K562 (cell line): ENCODE data around the gene LRRK1. TPM values are rescaled to one million over a fixed set of nuclear protein-coding genes. Genes with fewer than 3 reads are reported as not detected.

Experiments used
- ESRRA ChIP-seq: fragments of 450-650 bp; IDR thresholded peaks from 2 replicates; pipeline ENCODE4 v1.6.1; 2014; ENCODE audit warnings: low read depth, mild to moderate bottlenecking, moderate library complexity, borderline replicate concordance
- POLR3A ChIP-seq: IDR thresholded peaks from 2 replicates; pipeline ENCODE4 v1.6.1; 2011; ENCODE audit warnings: borderline replicate concordance, mild to moderate bottlenecking, moderate library complexity; ENCODE audit not compliant: insufficient read length, insufficient read depth; ENCODE audit errors: extremely low read depth
- RBBP5 ChIP-seq: fragments of 200-600 bp; sonication (generic); IDR thresholded peaks from 2 replicates; pipeline ENCODE4 v1.6.1; 2012; ENCODE audit warnings: borderline replicate concordance, mild to moderate bottlenecking, low read length, control low read depth, inconsistent platforms; ENCODE audit not compliant: insufficient read depth, poor library complexity, severe bottlenecking
- SMARCA5 ChIP-seq: fragments of 450-650 bp; IDR thresholded peaks from 2 replicates; pipeline ENCODE4 v1.6.1; 2016
- ZNF668 ChIP-seq: fragments of 250-450 bp; sonication (Bioruptor Pico); IDR thresholded peaks from 2 replicates; pipeline ENCODE4 v1.8.0; 2022; ENCODE audit warnings: mild to moderate bottlenecking, inconsistent platforms
- polyA plus RNA-seq, 8 experiments: library from polyadenylated mRNA; depleted of rRNA in 4 of 8; stranded (reverse) in 5 of 8; unstranded in 3 of 8; fragments of >200 nt; fragmentation: Nextera tagmentation in 2 of 8; fragmentation: Illumina TruSeq in 1 of 8; extraction: Ambion mirVana in 2 of 8; extraction: Trizol in 1 of 8; gene quantifications; 2 replicates each; pipeline versions ENCODE4 v1.2.1 to v1.2.3, GENCODE V29; 2011 to 2014; ENCODE audit warnings: inconsistent platforms in 1 of 8, missing spikeins in 1 of 8
- total RNA-seq, 7 experiments: library from RNA; depleted of rRNA in 6 of 7; stranded (reverse); fragments of >200 nt in 6 of 7; fragmentation: Illumina TruSeq in 2 of 7; extraction: Trizol in 2 of 7; gene quantifications; 2 replicates each; pipeline versions ENCODE4 v1.2.1 to v1.2.3, GENCODE V29; 2011 to 2021; ENCODE audit warnings: low replicate concordance in 1 of 7
- TF ChIP-seq, protein P1 (sequence below), 2 experiments: fragments of 450-650 bp; IDR thresholded peaks; 2 replicates each; pipeline ENCODE4 v1.6.1; 2016; ENCODE audit warnings: mild to moderate bottlenecking in 2 of 2, borderline replicate concordance in 1 of 2, low read depth in 1 of 2, moderate library complexity in 1 of 2

Gene LRRK1
- total and polyA plus RNA-seq, 9 of the 15 experiments (the other 6 are each of a cell fraction or from before 2014, with no cell fraction given), result 0.01 to 1.5 (median 0.11) TPM

DNA sequence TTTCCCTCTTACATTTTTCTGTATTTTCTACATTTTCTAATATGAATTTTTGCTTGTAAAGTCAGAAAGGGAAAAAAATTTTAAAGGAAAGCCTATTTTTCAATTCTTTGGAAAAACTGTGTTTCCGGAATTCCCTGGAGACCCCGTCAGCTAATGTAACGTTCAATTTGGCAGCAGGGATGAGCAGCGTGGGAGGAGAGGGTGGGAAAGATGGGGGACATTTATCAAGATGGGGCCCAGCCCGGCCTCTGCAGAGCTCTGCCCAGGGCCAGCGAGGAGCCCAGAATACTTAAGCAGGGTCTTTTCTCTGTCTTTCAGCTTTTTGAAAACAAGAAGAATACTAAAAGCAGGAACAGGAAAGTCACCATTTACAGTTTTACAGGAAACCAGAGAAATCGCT lies 129.0 kb downstream of the LRRK1 start (continued):
- TF ChIP-seq, protein P1, sequence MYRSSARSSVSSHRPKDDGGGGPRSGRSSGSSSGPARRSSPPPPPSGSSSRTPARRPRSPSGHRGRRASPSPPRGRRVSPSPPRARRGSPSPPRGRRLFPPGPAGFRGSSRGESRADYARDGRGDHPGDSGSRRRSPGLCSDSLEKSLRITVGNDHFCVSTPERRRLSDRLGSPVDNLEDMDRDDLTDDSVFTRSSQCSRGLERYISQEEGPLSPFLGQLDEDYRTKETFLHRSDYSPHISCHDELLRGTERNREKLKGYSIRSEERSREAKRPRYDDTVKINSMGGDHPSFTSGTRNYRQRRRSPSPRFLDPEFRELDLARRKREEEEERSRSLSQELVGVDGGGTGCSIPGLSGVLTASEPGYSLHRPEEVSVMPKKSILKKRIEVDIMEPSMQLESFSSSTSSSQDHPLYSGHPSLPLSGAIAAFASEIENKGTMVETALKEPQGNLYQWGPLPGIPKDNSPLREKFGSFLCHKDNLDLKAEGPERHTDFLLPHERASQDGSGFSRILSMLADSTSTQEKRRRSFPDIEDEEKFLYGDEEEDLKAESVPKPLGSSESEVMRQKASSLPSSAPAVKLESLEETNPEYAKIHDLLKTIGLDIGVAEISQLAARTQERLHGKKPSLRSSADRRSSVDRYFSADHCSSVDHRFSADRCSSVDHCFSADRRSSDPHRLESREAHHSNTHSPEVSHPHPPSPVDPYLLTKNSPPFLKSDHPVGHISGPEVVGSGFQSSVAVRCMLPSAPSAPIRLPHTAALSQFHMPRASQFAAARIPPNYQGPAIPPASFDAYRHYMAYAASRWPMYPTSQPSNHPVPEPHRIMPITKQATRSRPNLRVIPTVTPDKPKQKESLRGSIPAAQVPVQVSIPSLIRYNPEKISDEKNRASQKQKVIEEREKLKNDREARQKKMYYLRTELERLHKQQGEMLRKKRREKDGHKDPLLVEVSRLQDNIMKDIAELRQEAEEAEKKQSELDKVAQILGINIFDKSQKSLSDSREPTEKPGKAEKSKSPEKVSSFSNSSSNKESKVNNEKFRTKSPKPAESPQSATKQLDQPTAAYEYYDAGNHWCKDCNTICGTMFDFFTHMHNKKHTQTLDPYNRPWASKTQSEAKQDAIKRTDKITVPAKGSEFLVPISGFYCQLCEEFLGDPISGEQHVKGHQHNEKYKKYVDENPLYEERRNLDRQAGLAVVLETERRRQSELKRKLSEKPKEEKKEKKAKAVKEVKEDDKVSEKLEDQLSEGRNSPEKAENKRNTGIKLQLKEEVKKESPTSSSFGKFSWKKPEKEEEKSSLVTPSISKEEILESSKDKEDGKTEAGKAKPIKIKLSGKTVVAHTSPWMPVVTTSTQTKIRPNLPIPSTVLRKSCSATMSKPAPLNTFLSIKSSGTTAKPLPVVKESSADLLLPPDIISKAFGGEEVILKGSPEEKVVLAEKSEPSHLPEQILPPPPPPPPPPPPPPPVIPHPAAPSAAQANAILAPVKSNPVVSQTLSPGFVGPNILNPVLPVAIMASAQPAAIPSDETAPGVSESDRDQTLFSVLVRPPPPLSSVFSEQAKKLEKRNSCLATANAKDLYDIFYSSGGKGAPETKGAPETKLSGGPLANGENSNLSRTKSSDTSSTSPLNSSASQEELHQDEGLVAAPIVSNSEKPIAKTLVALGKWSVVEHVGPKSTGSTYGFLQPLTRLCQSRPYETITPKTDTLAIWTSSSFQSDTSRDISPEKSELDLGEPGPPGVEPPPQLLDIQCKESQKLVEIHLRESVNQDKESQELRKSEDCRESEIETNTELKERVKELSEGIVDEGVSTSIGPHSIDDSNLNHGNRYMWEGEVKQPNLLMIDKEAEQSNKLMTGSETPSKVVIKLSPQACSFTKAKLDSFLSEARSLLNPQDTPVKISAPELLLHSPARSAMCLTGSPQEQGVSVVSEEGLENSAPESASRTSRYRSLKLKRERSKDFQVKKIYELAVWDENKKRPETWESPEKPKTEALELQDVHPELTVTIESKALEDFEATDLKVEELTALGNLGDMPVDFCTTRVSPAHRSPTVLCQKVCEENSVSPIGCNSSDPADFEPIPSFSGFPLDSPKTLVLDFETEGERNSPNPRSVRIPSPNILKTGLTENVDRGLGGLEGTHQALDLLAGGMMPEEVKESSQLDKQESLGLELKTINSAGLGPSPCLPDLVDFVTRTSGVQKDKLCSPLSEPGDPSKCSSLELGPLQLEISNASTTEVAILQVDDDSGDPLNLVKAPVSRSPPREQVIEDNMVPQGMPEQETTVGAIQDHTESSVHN (IDR thresholded peaks at IDR 0.05; ENCODE audit: borderline replicate concordance in 1 of 2, low read depth in 1 of 2), result no peak
- TF ChIP-seq ESRRA, result no peak
- no peak for TF ChIP-seq ZNF668 (CRISPR knock-in tag)
- TF ChIP-seq POLR3A, result no peak
- no peak for TF ChIP-seq RBBP5
- no peak for TF ChIP-seq SMARCA5
